Cerebellar cortex (tissue), 1 donor: ENCODE results near the gene PDZD7.
"Not testable (repeated sequence)": the region's sequence is repeated elsewhere in the genome, so short reads cannot be mapped to it uniquely, and the experiment has no call there.

ENCODE experiments used
- DNase-seq: peaks from one replicate; pipeline ENCODE4 v3.0.0-alpha.2; 2015; ENCODE audit warnings: low spot score

Gene PDZD7

GRCh38 chr10:100982916-100983830 is 47.8 kb downstream of the PDZD7 start:
- DNase-seq: peak; percentile 88

GRCh38 chr10:100981178-100981772 is 49.7 kb downstream of the PDZD7 start:
- no peak for DNase-seq

GRCh38 chr10:100980711-100981110 is 50.2 kb downstream of the PDZD7 start:
- DNase-seq: no peak

- DNase-seq: no peak
Measured at GRCh38 chr10:100980311-100980710, 50.6 kb downstream of the PDZD7 start.

GRCh38 chr10:100979791-100980272 is 51.1 kb downstream of the PDZD7 start:
- DNase-seq: no peak

GRCh38 chr10:100978901-100979195 is 52.1 kb downstream of the PDZD7 start:
- DNase-seq: no peak

- DNase-seq: no peak
Measured at GRCh38 chr10:100978121-100978900, 52.6 kb downstream of the PDZD7 start.

- no peak for DNase-seq
Measured at GRCh38 chr10:100977436-100977835, 53.5 kb downstream of the PDZD7 start.

- DNase-seq: no peak
Measured at GRCh38 chr10:100976906-100977305, 54.0 kb downstream of the PDZD7 start.

GRCh38 chr10:100975397-100975796 is 55.5 kb downstream of the PDZD7 start:
- not testable (repeated sequence) for DNase-seq

- no peak for DNase-seq
Measured at GRCh38 chr10:100972904-100973535, 57.9 kb downstream of the PDZD7 start.

GRCh38 chr10:100972115-100972903 is 58.6 kb downstream of the PDZD7 start:
- no peak for DNase-seq

- DNase-seq: no peak
Measured at GRCh38 chr10:100970914-100971811, 59.8 kb downstream of the PDZD7 start.

- peak; percentile 57 for DNase-seq
Measured at GRCh38 chr10:100970076-100970913, 60.6 kb downstream of the PDZD7 start.

GRCh38 chr10:100969187-100970075 is 61.5 kb downstream of the PDZD7 start, which contains the start of gene SEMA4G:
Gene SEMA4G, plus strand, starts transcription at chr10:100969504. Its CDS starts 3,409 bp downstream, at chr10:100972913.
- DNase-seq: peak; percentile 61

- DNase-seq: no peak
Measured at GRCh38 chr10:100968863-100969186, 62.1 kb downstream of the PDZD7 start.

GRCh38 chr10:100968062-100968736 is 62.7 kb downstream of the PDZD7 start:
- DNase-seq: no peak

- DNase-seq: no peak
Measured at GRCh38 chr10:100967332-100967731, 63.6 kb downstream of the PDZD7 start.
